K562 (cell line): Measurements from ENCODE around the gene PRR19. TPM values are rescaled to one million over a fixed set of nuclear protein-coding genes. Genes with fewer than 3 reads are reported as not detected.

Experiments
- ATAC-seq: fragments of 200-7000 bp; cut with Tn5 transposase; 3 replicates; pipeline ENCODE4 v1.9.1; 2020; ENCODE audit warnings: moderate library complexity
- BruUV-seq: library from RNA; stranded (reverse); fragments of 400-500 nt; replicated peaks from 2 replicates; lab custom pipeline; 2021; lab: Mats Ljungman, UMichigan
- CTCF ChIA-PET: fragments of 300-600 bp; formaldehyde crosslinking; extraction: SDS; loops from one replicate; lab custom pipeline; 2021; ENCODE audit warnings: low intra/inter-chr PET ratio; lab: Yijun Ruan, JAX
- POLR2A ChIA-PET: fragments of 300-600, 350-650 bp; sonication (Branson Sonifier 250); formaldehyde crosslinking; extraction: SDS; loops from one replicate; lab custom pipeline; 2021; ENCODE audit warnings: antibody characterized with exemption, inconsistent platforms; lab: Yijun Ruan, JAX
- DNase-seq, 4 experiments: peaks; one replicate each; pipeline versions ENCODE4 v3.0.0 to v3.0.0-alpha.2; 2011 to 2018; ENCODE audit warnings: low spot score in 3 of 4, mixed read lengths in 3 of 4; ENCODE audit errors: extremely low read depth in 1 of 4
- FAIRE-seq: peaks from 2 replicates; lab custom pipeline; 2011; peaks lifted over from hg19 to GRCh38; lab: Jason Lieb, UNC
- H2AFZ ChIP-seq: 2 replicates; pipeline ENCODE4 v1.6.0; 2011; ENCODE audit warnings: low read depth, low read length, control low read depth, inconsistent platforms
- H3K27ac ChIP-seq: fragments of 200-600 bp; 3 replicates; pipeline ENCODE4 v1.8.0; 2011; ENCODE audit warnings: low read depth, mild to moderate bottlenecking, control low read depth, inconsistent platforms, low read length, moderate library complexity, mixed read lengths; ENCODE audit errors: extremely low read depth
- H3K27me3 ChIP-seq, 2 experiments: fragments of 300-600 bp in 1 of 2; 2 replicates in 1 of 2; 3 replicates in 1 of 2; pipeline versions ENCODE4 v1.6.0 to v1.8.0; 2011; ENCODE audit warnings: inconsistent platforms in 2 of 2, low read length in 2 of 2, mild to moderate bottlenecking in 1 of 2, mixed read lengths in 1 of 2, moderate library complexity in 1 of 2; ENCODE audit not compliant: control insufficient read depth in 2 of 2, insufficient read depth in 2 of 2
- H3K36me3 ChIP-seq: fragments of 300-600 bp; 3 replicates; pipeline ENCODE4 v1.8.0; 2011; ENCODE audit warnings: mild to moderate bottlenecking, low read length, inconsistent platforms; ENCODE audit not compliant: control insufficient read depth, insufficient read depth
- H3K4me1 ChIP-seq, 2 experiments: fragments of 200-600 bp in 1 of 2; replicated peaks in 1 of 2; 2 replicates in 1 of 2; 3 replicates in 1 of 2; pipeline versions ENCODE4 v1.5.1 to v1.8.0; 2011; ENCODE audit warnings: inconsistent platforms in 2 of 2, low read length in 2 of 2, mild to moderate bottlenecking in 1 of 2, mixed read lengths in 1 of 2, moderate library complexity in 1 of 2; ENCODE audit not compliant: control insufficient read depth in 2 of 2, insufficient read depth in 2 of 2
- H3K4me2 ChIP-seq: 2 replicates; pipeline ENCODE4 v1.6.1; 2011; ENCODE audit warnings: low read length, control low read depth, inconsistent platforms, mixed read lengths; ENCODE audit not compliant: insufficient read depth
- H3K4me3 ChIP-seq: fragments of 200-600 bp; sonication (generic), shearing (Covaris generic); 2 replicates; pipeline ENCODE4 v1.5.1; 2016; ENCODE audit warnings: control low read depth, inconsistent platforms
- H3K79me2 ChIP-seq: fragments of 200-600 bp; 3 replicates; pipeline ENCODE4 v1.8.0; 2011; ENCODE audit warnings: low read length, inconsistent platforms; ENCODE audit not compliant: control insufficient read depth, insufficient read depth
- H3K9ac ChIP-seq, 2 experiments: 2 replicates each; pipeline versions ENCODE4 v1.6.0 to v1.6.1; 2011; ENCODE audit warnings: low read depth in 2 of 2, low read length in 2 of 2, control low read depth in 1 of 2, inconsistent platforms in 1 of 2, mild to moderate bottlenecking in 1 of 2, mixed read lengths in 1 of 2; ENCODE audit not compliant: insufficient read depth in 1 of 2
- H3K9me1 ChIP-seq: one replicate; pipeline ENCODE4 v1.6.0; 2011; ENCODE audit warnings: inconsistent platforms, mild to moderate bottlenecking, low read length, moderate library complexity; ENCODE audit not compliant: control insufficient read depth, insufficient read depth
- H3K9me3 ChIP-seq: replicated peaks from 2 replicates; pipeline ENCODE4 v1.5.1; 2011; ENCODE audit warnings: low read depth, low read length, inconsistent platforms; ENCODE audit not compliant: control insufficient read depth, insufficient read depth
- H4K20me1 ChIP-seq: replicated peaks from 2 replicates; pipeline ENCODE4 v1.6.1; 2011; ENCODE audit warnings: low read length, inconsistent platforms, mixed read lengths; ENCODE audit not compliant: control insufficient read depth, insufficient read depth
- BCOR ChIP-seq: fragments of 450-650 bp; IDR thresholded peaks from 2 replicates; pipeline ENCODE4 v1.6.1; 2016
- CREB1 ChIP-seq, 2 experiments: sonication (generic) in 1 of 2; formaldehyde crosslinking in 1 of 2; IDR thresholded peaks; 2 replicates each; pipeline versions ENCODE4 v1.6.1 to v1.8.0; 2012 to 2022; ENCODE audit warnings: inconsistent platforms in 1 of 2, mild to moderate bottlenecking in 1 of 2, missing genetic modification reagents in 1 of 2, moderate library complexity in 1 of 2
- DPF2 ChIP-seq: fragments of 450-650 bp; IDR thresholded peaks from 2 replicates; pipeline ENCODE4 v1.6.1; 2016
- EP400 ChIP-seq: fragments of 450-650 bp; IDR thresholded peaks from 2 replicates; pipeline ENCODE4 v1.6.1; 2017; ENCODE audit warnings: antibody characterized with exemption, mild to moderate bottlenecking, moderate library complexity
- HMBOX1 ChIP-seq: sonication (generic); IDR thresholded peaks from 2 replicates; pipeline ENCODE4 v1.6.1; 2016
- HNRNPL ChIP-seq: fragments of 200-400 bp; formaldehyde crosslinking; IDR thresholded peaks from 2 replicates; pipeline ENCODE4 v1.6.1; 2017; ENCODE audit warnings: low read depth, mild to moderate bottlenecking, low read length
- MBD2 ChIP-seq: sonication (generic); IDR thresholded peaks from 2 replicates; pipeline ENCODE4 v1.6.1; 2016; ENCODE audit warnings: low read depth, borderline replicate concordance
- MLLT1 ChIP-seq, 2 experiments: fragments of 450-650 bp; IDR thresholded peaks; 2 replicates each; pipeline ENCODE4 v1.6.1; 2016
- RAD51 ChIP-seq: fragments of 450-650 bp; IDR thresholded peaks from 2 replicates; pipeline ENCODE4 v1.7.1; 2016; ENCODE audit warnings: low read depth, mild to moderate bottlenecking, borderline replicate concordance
- RNF219 ChIP-seq: fragments of 250-450 bp; sonication (Bioruptor Pico); IDR thresholded peaks from 2 replicates; pipeline ENCODE4 v1.5.0; 2022; ENCODE audit warnings: mild to moderate bottlenecking
- SMAD1 ChIP-seq: fragments of 150-350 bp; IDR thresholded peaks from 2 replicates; pipeline ENCODE4 v1.6.1; 2014; ENCODE audit warnings: low read length, low read depth; ENCODE audit not compliant: partially characterized antibody
- SRSF1 ChIP-seq: fragments of 200-400 bp; formaldehyde crosslinking; IDR thresholded peaks from 2 replicates; pipeline ENCODE4 v1.6.1; 2017; ENCODE audit warnings: mild to moderate bottlenecking, low read depth, low read length, moderate library complexity
- YY1 ChIP-seq, 3 experiments: IDR thresholded peaks; 2 replicates each; pipeline ENCODE4 v1.6.1; 2011; ENCODE audit warnings: low read length in 2 of 3, mild to moderate bottlenecking in 2 of 3, moderate library complexity in 2 of 3, borderline replicate concordance in 1 of 3, control low read depth in 1 of 3, low read depth in 1 of 3; ENCODE audit not compliant: insufficient read depth in 3 of 3, insufficient replicate concordance in 2 of 3, control insufficient read depth in 1 of 3, insufficient read length in 1 of 3; ENCODE audit errors: extremely low read depth in 1 of 3
- ZKSCAN8 ChIP-seq: fragments of 200-800 bp; sonication (Bioruptor generic); IDR thresholded peaks from 2 replicates; pipeline ENCODE4 v1.6.1; 2016; ENCODE audit warnings: missing genetic modification characterization, missing compliant biosample characterization
- ZNF561 ChIP-seq: fragments of 450-650 bp; formaldehyde crosslinking; conservative IDR thresholded peaks from 2 replicates; pipeline ENCODE4 v1.4.0; 2020; ENCODE audit warnings: mild to moderate bottlenecking, moderate library complexity
- ZNF695 ChIP-seq: fragments of 450-650 bp; formaldehyde crosslinking; IDR thresholded peaks from 2 replicates; pipeline ENCODE4 v1.4.0; 2020; ENCODE audit warnings: mild to moderate bottlenecking, moderate library complexity
- ZSCAN29 ChIP-seq: fragments of 450-650 bp; IDR thresholded peaks from 2 replicates; pipeline ENCODE4 v1.6.1; 2017
- WGBS: fragments of 100-300 bp; shearing (Covaris generic); methylation state at CpG from one replicate; pipeline ENCODE4 v1.1.6; 2016; ENCODE audit warnings: low coverage, mixed read lengths; ENCODE audit not compliant: insufficient coverage; ENCODE audit errors: missing lambda C conversion rate; 5-methylcytosine and 5-hydroxymethylcytosine counted together
- in situ Hi-C: fragments of 300-500 bp; cut with MboI; formaldehyde crosslinking; loops from 4 replicates; pipeline ENCODE4 v1.15.0; 2018; ENCODE audit warnings: inconsistent platforms, mixed read lengths
- intact Hi-C: fragments of 100-400 bp; cut with micrococcal nuclease; formaldehyde crosslinking; loops from 2 replicates; pipeline ENCODE4 v1.14.2; 2022
- polyA plus RNA-seq, 8 experiments: library from polyadenylated mRNA; depleted of rRNA in 4 of 8; stranded (reverse) in 5 of 8; unstranded in 3 of 8; fragments of >200 nt; fragmentation: Nextera tagmentation in 2 of 8; fragmentation: Illumina TruSeq in 1 of 8; extraction: Ambion mirVana in 2 of 8; extraction: Trizol in 1 of 8; gene quantifications; 2 replicates each; pipeline versions ENCODE4 v1.2.1 to v1.2.3, GENCODE V29; 2011 to 2014; ENCODE audit warnings: inconsistent platforms in 1 of 8, missing spikeins in 1 of 8
- total RNA-seq, 7 experiments: library from RNA; depleted of rRNA in 6 of 7; stranded (reverse); fragments of >200 nt in 6 of 7; fragmentation: Illumina TruSeq in 2 of 7; extraction: Trizol in 2 of 7; gene quantifications; 2 replicates each; pipeline versions ENCODE4 v1.2.1 to v1.2.3, GENCODE V29; 2011 to 2021; ENCODE audit warnings: low replicate concordance in 1 of 7

The PRR19 gene
- total and polyA plus RNA-seq, 9 of the 15 experiments (the other 6 are each of a cell fraction or from before 2014, with no cell fraction given), result 0.10 to 1.6 (median 0.54) TPM

GRCh38 chr19:42269478-42270345, 32.2 kb upstream of the PRR19 start:
- ATAC-seq (no peak), DNase-seq (peak in 1 of 4 experiments; percentile 39), FAIRE-seq (peak; percentile 29)
- Histone ChIP-seq H3K9me3 (no peaks in the 10 kb centered on the region), H3K4me2 (peak overlapping the region; percentile 96), H3K27me3 (no peaks in the 10 kb centered on the region), H3K4me3 (peak overlapping the region; percentile 54), H3K9ac (peak overlapping the region; percentile 97 to 99), H3K36me3 (peaks cover 37% of the 10 kb centered on the region), H2AFZ (peak overlapping the region; percentile 53), H4K20me1 (no peaks in the 10 kb centered on the region), H3K9me1 (no peaks in the 10 kb centered on the region), H3K4me1 (peaks cover 17 to 56% of the 10 kb centered on the region in 2 experiments), H3K27ac (peak overlapping the region; percentile 91), H3K79me2 (peaks cover 27% of the 10 kb centered on the region)
- POLR2A ChIA-PET, result interaction anchor here (0.6 to 2.9 kb wide), 11 partner anchors 10 to 1399 kb away, joined by 3 to 16 read pairs (median 4); no protein-coding TSS in a partner anchor
- 6% methylated on average over 7 of the region's 10 CpGs for WGBS
- TSS peak; percentile 37 for BruUV-seq
- in situ Hi-C loops, result no loop called here
- CTCF ChIA-PET, result no interaction called here
- intact Hi-C loops, result loop anchor here (2.0 kb wide), 1 partner anchor 15 kb away; the partner anchor contains the start of gene ERF
- TF ChIP-seq DPF2 (peak; percentile 63; the same call in 1 of the 2 replicates), MBD2 (no peak), RAD51 (no peak), BCOR (no peak), ZNF561 (CRISPR knock-in tag) (no peak), YY1 (IDR thresholded peaks at IDR 0.05; ENCODE audit: borderline replicate concordance in 1 of 3, control insufficient read depth in 1 of 3, extremely low read depth in 1 of 3, insufficient read depth in 3 of 3, insufficient read length in 1 of 3, insufficient replicate concordance in 2 of 3, low read depth in 1 of 3, low read length in 2 of 3) (peak in 1 of 3 experiments; percentile 53), CREB1 (IDR thresholded peaks at IDR 0.05) (no peak), CREB1 (CRISPR knock-in tag; IDR thresholded peaks at IDR 0.05) (no peak), ZNF695 (CRISPR knock-in tag) (no peak), HMBOX1 (no peak), ZSCAN29 (no peak), RNF219 (CRISPR knock-in tag) (no peak), HNRNPL (no peak), ZKSCAN8 (CRISPR knock-in tag) (no peak), MLLT1 (IDR thresholded peaks at IDR 0.05) (peak; percentile 30 to 85; a peak in 2 of 4 replicates), EP400 (no peak), SMAD1 (no peak), SRSF1 (no peak)
